Upper lobe of right lung (tissue), 1 donor: Measurements from ENCODE around the gene H2AZ2. TPM values are rescaled to one million over a fixed set of nuclear protein-coding genes. Genes with fewer than 3 reads are reported as not detected.

Experiments
- ATAC-seq: fragments of 200-7000 bp; cut with Tn5 transposase; one replicate; pipeline ENCODE4 v1.9.1; 2020; ENCODE audit warnings: mild to moderate bottlenecking, moderate library complexity
- DNase-seq: peaks from one replicate; pipeline ENCODE4 v3.0.0-alpha.2; 2020
- H3K27ac ChIP-seq: fragments of 200-600 bp; one replicate; pipeline ENCODE4 v1.8.0; 2022
- H3K27me3 ChIP-seq: fragments of 200-600 bp; one replicate; pipeline ENCODE4 v1.8.0; 2022; ENCODE audit warnings: mild to moderate bottlenecking
- H3K36me3 ChIP-seq: fragments of 200-600 bp; one replicate; pipeline ENCODE4 v1.8.0; 2022
- H3K4me1 ChIP-seq: fragments of 200-600 bp; one replicate; pipeline ENCODE4 v1.8.0; 2022
- H3K4me3 ChIP-seq: fragments of 200-600 bp; one replicate; pipeline ENCODE4 v1.8.0; 2022; ENCODE audit warnings: mild to moderate bottlenecking
- H3K9me3 ChIP-seq: fragments of 200-600 bp; one replicate; pipeline ENCODE4 v1.8.0; 2022
- intact Hi-C: fragments of 100-400 bp; cut with DNase I; formaldehyde crosslinking; loops from one replicate; pipeline ENCODE4 v1.11.0; 2022
- total RNA-seq: library from RNA; stranded (reverse); fragmentation: NEBNext Ultra II Directional; extraction: Animal tissue kit (Norgen Biotek cat#: 25700); gene quantifications from one replicate; pipeline ENCODE4 v1.2.1, GENCODE V29; 2021
- TF ChIP-seq, protein P1 (sequence below): fragments of 200-600 bp; IDR thresholded peaks from one replicate; pipeline ENCODE4 v1.8.0; 2022; ENCODE audit warnings: antibody characterized with exemption
- donor health status: DM: no; HTN: yes; CAD: no; lungs with severe emphysema.

H2AZ2 gene
- total RNA-seq, 1 donor from 2014 or later = 131 TPM

DNA sequence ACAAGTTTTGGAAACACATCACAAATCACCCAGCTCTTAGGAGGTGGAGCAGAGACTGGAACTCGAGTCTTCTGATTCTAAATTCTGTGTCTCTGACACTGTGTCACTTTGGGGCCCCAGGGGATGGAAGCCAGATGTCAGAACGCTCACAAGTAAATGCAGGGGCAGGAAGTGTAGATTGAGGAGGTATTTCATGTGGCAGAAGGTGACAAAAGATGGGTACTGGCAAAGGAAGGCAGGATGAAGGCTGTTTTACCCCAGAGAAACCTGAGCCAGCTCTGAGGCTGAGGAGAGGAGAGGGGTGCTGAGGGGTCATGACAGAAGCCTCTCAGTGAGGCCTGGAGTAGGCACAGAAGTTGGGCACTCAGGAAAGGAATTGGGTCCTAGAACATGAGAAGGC is 43.5 kb upstream of the H2AZ2 start:
- H3K27ac ChIP-seq = no peak overlapping the region
- DNase-seq (no peak), ATAC-seq (no peak)
- intact Hi-C loops = no loop called here
- TF ChIP-seq, protein P1, sequence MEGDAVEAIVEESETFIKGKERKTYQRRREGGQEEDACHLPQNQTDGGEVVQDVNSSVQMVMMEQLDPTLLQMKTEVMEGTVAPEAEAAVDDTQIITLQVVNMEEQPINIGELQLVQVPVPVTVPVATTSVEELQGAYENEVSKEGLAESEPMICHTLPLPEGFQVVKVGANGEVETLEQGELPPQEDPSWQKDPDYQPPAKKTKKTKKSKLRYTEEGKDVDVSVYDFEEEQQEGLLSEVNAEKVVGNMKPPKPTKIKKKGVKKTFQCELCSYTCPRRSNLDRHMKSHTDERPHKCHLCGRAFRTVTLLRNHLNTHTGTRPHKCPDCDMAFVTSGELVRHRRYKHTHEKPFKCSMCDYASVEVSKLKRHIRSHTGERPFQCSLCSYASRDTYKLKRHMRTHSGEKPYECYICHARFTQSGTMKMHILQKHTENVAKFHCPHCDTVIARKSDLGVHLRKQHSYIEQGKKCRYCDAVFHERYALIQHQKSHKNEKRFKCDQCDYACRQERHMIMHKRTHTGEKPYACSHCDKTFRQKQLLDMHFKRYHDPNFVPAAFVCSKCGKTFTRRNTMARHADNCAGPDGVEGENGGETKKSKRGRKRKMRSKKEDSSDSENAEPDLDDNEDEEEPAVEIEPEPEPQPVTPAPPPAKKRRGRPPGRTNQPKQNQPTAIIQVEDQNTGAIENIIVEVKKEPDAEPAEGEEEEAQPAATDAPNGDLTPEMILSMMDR = no peak
- no peaks in the 10 kb centered on the region for H3K9me3 ChIP-seq
- no peaks in the 10 kb centered on the region for H3K4me1 ChIP-seq
- no peaks in the 10 kb centered on the region for H3K36me3 ChIP-seq
- no peaks in the 10 kb centered on the region for H3K27me3 ChIP-seq
- H3K4me3 ChIP-seq = no peak overlapping the region

DNA sequence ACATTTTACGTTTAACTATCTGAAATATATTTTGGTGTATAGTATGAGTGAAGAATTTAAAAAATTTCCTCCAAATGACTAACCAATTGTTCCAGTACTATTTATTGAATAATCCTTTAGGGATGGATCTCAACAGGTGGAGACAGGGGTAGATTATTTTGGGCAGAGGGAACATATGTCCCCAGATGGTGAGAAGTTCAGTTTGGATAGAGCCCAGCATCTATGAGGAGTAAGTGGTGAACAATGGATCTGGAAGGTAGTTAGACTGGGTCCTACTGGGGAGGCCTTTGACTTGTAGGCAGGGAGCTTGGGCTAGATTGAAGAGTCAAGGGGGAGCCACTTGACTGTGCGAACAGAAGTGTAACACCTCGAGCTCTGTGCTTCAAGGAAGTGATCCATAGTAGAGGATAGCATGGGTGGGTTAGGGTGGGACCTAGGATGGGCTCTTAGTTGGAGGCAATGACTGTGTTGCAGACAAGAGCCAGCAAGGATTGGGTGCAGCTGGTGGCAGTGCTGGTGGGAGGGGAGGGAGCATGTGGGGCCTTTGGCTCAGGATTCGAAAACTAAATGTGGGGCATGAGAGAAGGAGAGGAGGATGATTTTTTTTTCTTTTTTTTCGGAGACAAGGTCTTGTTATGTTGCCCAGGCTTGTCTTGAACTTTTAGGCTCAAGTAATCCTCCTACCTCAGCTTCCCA is 41.3 kb upstream of the H2AZ2 start:
- ATAC-seq (no peak), DNase-seq (no peak)
- H3K9me3 ChIP-seq = no peaks in the 10 kb centered on the region
- H3K27me3 ChIP-seq = no peaks in the 10 kb centered on the region
- no peak overlapping the region for H3K27ac ChIP-seq
- no peaks in the 10 kb centered on the region for H3K36me3 ChIP-seq
- TF ChIP-seq, protein P1 = no peak
- H3K4me3 ChIP-seq = no peak overlapping the region
- intact Hi-C loops = no loop called here
- H3K4me1 ChIP-seq = peaks cover 6% of the 10 kb centered on the region

DNA sequence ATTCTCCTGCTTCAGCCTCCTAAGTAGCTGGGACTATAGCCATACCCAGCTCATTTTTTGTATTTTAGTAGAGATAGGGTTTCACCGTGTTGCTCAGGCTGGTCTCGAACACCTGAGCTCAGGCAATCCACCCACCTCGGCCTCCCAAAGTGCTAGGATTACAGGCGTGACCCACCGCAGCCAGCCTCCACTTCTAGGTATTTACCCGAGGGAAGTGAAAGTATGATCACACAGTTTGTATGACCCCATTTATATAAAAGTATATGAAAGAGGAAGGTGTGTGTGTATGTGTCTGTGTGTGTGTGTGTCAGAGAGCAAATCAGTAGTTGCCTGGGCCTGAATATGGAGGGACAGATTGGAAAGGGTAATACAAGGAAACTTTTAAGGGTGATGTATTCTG is 39.4 kb upstream of the H2AZ2 start:
- TF ChIP-seq, protein P1 = no peak
- Histone ChIP-seq H3K9me3 (no peaks in the 10 kb centered on the region), H3K27me3 (no peaks in the 10 kb centered on the region), H3K4me1 (peaks cover 26% of the 10 kb centered on the region), H3K36me3 (peaks cover 7% of the 10 kb centered on the region), H3K27ac (no peak overlapping the region), H3K4me3 (no peak overlapping the region)
- intact Hi-C loops = no loop called here
- DNase-seq (no peak), ATAC-seq (no peak)

DNA sequence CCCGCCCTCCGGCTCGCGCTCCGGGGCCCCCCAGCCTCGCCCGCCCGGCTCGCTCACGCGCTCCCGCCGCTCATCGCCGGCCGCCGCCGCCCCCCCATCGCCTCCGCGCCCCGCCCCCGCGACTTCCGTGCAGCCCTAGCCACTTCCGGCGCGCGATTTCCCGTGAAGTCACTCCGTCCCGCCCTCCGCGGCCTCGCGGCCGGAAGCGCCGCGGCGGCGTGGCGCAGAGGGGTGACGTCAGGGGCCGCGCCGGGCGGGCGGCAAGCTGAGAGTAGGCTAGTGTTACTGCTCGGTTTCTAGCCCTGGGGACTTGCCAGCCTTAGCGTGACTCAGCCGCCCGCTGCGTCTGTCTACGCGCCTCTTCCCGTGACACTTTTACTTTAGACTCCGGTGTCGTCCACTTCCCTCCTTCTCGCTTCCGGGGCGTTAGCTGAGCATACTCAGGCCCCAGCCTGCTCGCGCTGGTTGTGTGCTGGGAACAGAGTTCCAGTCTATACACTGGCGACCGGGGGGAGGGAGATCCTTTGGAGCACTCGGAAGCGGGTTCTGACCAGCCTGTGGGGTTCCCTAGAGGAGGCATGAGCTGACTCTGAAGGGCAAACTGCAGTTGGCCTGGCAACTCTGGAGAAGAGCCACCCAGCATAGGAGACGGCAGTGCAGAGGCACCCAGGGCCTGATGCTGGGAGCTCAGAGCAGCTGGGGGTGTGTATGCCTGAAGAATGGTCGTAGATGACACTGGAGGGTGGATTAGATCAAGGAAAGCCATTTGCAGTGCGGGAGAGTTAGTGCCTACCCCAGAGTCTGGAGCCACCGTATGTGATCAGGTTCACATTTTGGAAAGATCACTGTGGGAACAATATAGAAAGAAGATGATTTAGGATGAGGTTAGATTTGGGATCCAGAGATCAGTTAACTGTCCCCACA is 37.8 kb upstream of the H2AZ2 start, which contains the start of gene PURB:
TSS of gene PURB (minus strand) at position 137 of the 924 bp plus-strand sequence. CDS start 182 bp downstream, outside the sequence.
- intact Hi-C loops = no loop called here
- Histone ChIP-seq H3K4me1 (peaks cover 42% of the 10 kb centered on the region), H3K4me3 (peak within 1 kb of the TSS; percentile 94), H3K27me3 (no peaks in the 10 kb centered on the region), H3K9me3 (no peaks in the 10 kb centered on the region), H3K27ac (peak within 1 kb of the TSS; percentile 99), H3K36me3 (peaks cover 7% of the 10 kb centered on the region)
- DNase-seq (peak; percentile 97), ATAC-seq (peak; percentile 96)
- TF ChIP-seq, protein P1 = no peak

DNA sequence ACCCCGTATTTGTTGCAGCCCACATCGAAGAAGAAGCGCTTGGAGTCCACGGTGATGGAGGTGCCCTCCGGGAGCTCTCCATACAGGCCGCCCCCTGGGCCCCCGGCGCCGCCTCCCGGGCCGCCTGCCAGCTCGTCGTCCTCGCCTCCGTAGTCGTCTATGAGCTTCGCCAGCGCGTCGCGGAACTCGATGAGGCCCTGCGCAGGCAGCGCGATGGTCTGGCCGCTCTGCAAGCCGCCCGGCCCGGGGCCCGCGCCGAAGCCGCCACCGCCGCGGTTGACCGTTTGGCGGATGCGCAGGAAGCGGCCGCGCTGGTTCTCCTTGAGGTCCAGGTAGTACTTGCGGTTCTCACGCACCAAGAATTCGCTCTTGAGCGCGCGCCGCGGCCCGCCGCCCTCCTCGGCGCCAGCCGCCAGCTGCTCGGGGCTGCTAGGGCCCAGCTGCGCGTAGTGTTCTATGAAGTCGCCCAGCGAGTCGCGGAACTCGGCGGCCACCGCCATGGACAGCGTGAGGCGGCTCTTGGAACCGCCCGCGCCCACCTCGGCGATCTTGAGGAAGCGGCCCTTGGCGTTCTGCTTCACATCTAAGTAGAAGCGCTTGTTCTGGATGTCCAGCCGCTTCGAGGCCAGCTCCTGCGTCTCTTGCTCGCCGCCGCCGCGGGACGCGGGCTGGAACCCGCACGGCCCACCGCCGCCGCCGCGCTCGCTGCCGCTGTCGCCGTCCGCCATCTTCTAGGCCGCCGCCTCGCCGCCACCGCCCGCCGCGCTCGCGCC is 36.9 kb upstream of the H2AZ2 start:
- H3K9me3 ChIP-seq = no peaks in the 10 kb centered on the region
- ATAC-seq (peak; percentile 49), DNase-seq (peak; percentile 85)
- H3K4me1 ChIP-seq = peaks cover 51% of the 10 kb centered on the region
- peak overlapping the region; percentile 97 for H3K27ac ChIP-seq
- TF ChIP-seq, protein P1 = no peak
- H3K4me3 ChIP-seq = peak overlapping the region; percentile 94
- H3K36me3 ChIP-seq = peaks cover 9% of the 10 kb centered on the region
- H3K27me3 ChIP-seq = no peaks in the 10 kb centered on the region
- intact Hi-C loops = no loop called here
